NCI-H146 treated with DMSO at 0.1 percent for 48 hours (cell line): Measurements from ENCODE around the gene EVL.
"Not testable (repeated sequence)": the region's sequence is repeated elsewhere in the genome, so short reads cannot be mapped to it uniquely, and the experiment has no call there.

Experiments used
- DNase-seq: peaks from one replicate; lab custom pipeline; 2025; ENCODE audit not compliant: unreplicated experiment; lab: John Stamatoyannopoulos, UW

Gene EVL

DNA sequence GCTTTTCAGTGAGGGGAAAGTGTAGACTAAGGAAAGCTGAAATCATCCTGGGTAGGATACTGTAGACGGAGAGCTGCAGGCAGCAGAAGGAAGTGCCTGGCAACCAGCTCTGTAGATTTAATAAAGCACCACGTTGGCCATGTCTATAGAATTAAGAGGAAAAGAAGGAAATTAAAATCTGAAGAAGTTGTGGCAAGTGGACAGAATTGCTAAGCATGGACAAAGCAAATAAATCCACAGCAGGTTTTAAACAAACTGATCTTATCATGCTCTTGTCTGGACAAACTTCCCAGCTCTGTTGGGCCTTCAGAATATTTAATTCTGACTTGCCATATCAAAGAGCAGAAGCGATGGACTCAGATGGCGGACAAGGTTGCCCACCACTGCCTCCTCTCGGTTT, 27.2 kb upstream of the EVL start:
- DNase-seq, result no peak

DNA sequence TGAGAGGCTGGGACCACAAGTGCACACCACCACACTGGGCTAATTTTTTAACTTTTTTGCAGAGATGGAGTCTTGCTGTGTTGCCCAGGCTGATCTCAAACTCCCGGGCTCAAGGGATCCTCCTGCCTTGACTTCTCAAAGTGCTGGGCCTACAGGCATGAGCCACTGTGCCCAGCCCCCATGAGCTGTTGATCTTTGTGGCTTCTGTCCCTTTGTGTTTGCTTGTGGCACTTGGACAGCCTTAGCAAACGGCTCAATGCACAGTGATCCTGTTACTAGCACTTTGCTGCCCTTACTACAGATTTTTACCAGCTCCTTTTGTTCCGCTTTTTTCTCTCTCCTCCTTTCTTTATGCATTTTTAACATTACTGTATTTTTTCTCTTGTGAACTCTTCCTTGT, 25.3 kb upstream of the EVL start:
- no peak for DNase-seq

DNA sequence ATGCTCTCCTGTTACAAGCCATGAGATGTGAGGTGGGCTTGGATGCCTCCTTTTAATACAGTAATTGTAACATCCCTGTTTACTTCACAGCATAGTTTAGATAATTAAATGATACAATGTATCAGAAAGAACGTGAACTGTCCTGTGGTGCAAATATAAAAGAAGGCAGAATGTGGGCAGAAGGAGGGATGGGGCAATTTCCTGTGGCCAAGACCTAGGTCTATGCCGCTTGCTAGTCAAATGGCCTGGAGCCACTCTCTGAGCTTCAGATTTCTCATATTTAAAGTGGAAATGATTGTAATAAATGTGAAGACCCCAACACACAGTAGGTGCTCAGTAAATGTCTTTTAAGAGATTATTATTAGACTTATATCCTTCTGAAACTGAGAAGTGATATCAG, 24.0 kb upstream of the EVL start:
- no peak for DNase-seq

DNA sequence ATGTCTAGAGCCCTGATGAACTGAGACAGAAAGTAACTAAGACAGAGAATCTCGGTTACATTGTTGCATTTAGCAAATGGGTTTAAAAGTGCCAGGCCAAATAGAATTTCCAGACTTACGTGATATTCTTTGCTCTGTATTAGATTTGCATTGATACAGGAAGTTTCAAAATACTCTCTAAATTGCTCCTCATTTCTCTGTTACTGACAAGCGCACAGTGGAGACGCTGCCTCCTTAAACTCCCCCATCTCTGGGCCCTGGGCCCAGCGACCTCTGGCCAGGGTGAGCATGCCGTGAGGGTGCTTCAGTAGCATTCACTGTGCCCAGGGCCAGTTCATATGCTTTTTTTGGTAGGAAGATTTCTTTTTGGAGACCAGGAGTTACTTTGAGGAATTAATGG, 22.9 kb upstream of the EVL start:
- DNase-seq, result no peak

DNA sequence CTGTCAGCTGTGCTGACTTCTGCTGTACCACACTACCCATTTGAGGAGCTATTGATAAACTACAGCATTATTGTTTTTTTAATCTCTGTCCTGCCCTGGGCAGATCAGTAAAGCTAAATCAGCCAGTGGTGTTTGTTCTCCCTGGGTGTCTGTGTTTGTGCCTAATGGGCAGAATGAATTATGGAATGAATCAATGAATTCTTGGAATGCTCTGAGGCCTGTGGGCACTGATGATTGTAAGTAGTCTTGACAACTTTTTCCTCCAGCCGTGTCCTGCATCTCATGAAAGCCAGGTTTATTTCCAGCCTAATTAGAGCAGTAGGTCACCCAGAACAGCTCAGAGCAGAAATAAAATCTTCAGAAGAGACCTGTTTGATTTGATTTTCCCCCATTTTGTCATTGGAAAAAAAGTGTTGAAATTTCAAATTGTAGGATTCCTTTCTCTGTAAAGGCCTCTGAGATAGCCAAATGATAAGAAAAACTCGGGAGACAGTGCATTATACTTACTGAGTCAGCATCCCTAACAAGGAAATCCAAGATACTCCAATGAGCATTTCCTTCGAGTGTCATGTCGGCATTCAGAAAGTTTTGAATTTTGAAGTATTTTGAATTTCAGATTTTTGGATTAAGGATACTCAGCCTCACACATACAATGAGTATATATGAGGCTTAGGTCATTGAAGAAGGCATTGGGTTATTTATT, 19.4 kb upstream of the EVL start:
- DNase-seq, result no peak

DNA sequence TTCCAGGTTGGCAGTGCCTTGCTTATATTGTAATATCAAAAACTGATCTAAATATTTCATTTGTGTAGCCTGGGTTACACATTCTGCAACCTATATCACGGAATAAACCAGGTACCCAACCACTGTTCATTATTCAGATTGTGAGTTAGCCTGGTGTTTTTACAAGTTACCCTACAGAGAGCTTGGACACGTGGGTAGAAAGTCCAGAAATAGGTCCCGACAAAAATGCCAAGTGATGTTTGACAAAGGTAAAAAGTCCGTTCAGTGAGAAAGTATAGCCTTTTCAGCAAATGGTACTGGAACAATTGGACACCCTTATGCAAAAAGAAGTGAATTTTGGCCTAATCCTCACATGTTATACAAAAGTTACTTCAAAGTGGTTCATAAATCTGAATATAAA, 17.6 kb upstream of the EVL start:
- no peak for DNase-seq

DNA sequence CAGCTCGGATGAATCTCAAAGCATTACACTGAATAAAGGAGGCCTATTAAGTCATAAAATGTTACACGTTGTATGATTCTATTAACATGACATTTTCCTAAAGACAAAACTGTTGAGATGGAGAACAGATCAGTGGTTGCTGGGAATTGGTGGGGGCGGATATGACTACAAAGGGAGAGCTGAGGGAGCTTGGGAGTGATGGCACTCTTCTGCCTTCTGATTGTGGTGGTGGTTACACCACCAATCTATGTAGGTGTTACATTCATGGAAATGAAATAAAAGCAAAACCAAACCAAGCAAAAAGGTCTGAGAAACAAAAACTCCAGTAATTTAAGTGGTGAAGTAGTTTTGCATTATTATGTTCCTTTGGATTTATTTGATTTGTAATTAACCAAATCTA, 16.4 kb upstream of the EVL start:
- no peak for DNase-seq

DNA sequence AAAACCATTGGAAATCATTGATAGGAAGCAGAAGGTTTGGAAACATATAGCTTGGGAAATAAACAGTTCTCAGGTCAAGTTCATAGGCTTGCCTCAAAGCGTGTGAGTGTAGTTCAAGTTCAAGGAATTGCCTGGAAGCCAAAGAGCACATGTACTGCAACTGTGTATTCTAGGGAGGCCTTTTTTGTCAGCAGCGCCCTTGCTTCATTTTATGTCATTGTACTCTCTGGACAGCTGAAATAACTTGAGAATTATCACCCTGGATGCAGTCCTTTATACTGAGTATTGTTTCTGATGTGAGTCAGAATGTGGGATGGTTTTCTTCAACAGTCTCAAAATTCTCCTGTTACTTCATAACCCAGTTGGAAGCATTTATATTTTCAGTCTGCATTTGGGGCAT, 16.0 kb upstream of the EVL start:
- no peak for DNase-seq

DNA sequence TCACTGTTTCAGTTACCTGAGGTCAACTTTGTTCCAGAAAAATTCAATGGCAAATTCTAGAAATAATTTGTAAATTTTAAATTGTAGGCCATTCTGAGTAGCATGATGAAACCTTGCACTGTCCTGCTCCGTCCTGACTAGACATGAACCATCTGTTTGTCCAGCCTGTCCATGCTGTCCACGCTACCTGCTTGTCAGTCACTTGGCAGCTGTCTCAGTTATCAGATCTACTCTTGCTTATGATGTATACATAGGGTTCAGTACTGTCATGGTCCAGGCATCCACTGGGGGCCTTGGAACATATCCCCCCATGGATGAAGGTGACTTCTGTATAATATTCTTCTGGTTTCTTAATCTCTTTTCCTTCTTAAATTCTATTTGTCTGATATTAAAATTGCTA, 14.1 kb upstream of the EVL start:
- DNase-seq, result no peak

DNA sequence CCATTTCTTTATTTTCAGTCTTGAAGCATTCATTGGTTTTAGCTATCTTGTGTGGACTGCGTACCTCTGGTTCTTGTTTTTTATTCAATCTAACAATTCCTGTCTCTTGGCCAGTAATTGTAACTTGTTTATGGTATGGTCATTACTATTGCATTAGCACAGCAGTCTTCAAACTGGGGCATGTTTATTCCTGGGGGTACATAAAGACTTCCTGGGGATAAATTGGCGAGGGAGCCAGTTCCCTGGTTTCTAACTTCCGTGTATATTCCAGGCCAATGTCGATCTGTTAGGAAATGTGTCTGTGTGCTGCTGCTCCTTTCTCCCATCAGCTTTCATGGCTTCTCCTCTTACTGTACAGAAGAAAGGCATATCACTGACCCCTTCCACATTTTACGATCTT, 13.7 kb upstream of the EVL start:
- no peak for DNase-seq

DNA sequence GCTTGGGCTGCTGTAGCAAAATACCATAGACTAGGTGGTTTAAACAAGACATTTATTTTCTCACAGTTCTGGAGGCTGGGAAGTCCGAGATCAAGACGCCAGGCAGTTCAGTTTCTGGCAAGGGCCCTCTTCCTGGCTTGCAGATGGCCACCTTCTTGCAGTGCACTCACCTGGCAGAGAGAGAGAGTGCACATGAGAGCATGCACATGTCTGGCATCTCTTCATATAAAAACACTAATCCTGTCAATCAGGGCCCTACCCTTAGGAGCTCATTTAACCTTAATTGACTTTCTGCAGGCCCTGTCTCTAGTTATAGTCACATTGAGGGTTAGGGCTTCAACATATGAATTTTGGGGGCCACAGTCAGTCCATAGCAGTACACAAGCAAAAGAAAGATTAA, 12.4 kb upstream of the EVL start:
- DNase-seq, result no peak

DNA sequence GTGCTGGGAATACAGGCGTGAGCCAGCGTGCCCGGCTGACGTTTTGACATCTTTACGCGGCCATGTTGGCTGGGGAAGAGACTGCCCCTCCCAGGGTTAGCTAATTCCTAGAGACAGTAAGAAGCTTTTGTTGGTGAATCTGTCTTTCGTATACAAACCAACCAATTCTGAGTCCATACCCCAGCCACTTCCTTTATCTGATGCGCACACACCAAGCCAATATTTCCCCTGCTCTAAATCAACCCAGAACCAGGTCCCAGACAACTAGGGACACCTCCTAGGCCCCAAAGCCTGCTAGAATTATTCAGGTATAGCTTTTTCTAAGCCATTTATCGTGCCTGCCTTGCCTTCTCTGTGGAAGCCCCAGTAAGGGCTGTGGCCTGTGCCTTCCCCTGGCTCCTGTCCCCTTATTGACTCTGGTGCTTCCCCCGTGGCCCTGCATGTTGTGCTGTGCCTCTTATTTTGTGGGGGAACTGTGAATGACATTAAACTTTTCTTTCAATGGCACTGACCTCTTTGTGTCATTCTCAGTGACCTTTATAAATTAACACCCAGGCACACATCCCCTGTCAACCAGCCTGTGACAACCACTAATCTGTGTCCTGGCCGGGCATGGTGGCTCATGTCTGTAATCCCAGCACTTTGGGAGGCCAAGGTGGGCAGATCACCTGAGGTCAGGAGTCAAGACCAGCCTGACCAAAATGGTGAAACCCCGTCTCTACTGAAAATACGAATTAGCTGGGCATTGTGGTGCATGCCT, 10.7 kb upstream of the EVL start:
- no peak for DNase-seq

DNA sequence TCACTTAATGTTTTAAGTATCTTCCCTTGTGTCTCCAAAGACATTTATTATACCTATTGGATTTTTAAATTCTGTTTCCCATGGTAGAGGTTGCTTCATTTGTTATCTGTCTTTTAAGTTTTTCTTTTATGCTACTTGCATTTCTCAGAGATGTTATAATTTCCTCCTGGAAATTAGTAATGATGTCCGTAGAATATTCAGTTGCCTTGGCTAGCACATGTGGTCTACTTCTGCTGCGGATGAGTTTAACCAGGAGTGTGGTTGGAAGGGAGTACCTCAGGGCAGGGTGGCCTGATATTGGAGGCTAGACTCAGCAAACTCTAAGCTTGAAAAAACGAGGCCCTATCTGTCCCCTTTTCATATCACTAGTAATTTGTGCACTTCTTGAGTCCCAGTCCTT, 8.8 kb upstream of the EVL start:
- DNase-seq, result no peak

DNA sequence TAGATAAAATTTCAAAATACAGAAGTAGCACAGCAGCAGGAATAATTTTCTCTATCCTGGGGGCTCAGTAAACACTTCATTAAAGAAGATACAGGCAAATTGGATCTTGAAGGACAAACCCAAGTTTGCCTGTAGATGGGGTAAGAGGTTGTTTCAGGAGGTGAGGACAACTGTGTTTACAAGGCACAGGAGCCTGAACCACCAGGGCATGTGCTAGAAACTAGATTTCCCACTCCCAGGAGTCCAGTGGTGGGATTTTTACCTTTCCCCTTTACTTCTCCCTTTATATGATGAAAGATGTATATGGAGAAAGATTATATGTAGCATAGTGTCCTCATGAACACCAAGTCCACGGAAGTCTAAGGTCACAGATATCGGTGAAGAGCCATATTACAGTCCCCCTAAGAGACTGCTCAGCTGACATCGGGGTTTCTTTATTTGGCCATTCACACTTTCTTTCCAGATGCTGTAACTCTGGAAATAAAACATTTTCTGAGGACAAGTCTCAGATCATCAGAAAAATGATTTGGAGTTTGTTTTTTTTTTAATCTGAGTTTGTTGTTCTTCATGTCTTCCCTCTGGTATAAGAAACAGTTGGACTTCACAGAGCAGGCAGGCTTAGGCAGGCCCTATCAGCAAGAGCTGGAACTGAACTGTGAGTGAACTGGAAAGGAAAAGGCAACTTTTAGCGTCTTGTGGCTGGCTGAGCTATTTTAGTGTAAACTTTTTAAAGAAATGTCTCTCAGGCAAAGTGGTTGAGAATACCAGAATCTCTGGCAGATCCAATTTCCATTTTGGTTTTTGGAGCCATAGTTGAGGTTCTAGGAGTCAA, 8.0 kb upstream of the EVL start:
- DNase-seq, result no peak

DNA sequence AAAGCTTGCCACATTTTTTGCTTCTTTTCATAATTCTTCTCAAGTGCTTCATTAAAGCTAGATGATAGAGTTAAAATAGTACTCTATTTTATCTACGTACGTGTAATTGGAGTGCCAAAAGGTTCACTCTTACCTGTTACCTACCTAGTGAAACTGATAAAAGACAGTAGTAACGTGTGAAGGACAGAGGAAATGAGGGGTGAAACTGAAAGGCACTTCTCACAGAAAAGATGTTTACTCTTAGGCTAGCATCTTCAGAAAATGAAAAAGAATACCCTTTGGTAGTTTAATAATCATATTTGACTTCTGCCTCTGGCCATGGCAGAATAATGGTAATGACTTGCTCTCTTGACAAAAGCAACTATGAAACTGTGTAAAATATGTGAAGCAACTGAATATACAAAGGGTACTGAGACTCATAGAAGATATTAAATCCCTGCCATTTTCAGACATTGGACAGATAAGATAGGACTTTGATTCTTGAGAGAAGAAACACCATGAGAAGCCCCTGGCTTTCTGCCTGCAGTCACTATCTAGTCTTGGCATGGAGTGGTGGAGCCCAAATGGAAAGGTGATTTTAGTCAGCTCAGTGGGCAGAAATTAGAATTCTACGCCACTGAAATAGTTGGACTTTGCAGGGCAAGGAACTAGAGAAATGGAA, 6.3 kb upstream of the EVL start:
- DNase-seq, result no peak

DNA sequence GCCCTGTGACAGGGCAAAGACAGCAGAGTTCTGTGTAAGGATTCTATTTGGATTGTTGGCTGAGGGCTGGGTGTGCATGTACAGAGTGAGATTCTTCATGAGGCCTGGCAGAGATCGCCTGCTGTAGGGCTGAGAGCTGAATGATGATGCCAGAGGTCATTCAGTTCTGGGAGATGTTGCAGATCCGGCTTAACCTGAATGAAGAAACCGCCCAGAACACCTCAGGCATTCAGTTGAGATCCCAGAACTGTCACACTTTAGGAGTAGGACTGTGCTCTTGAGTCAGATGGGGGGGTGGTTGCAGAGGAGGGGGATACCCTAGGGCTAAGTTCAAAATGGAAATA, 5.8 kb upstream of the EVL start:
- DNase-seq, result no peak

DNA sequence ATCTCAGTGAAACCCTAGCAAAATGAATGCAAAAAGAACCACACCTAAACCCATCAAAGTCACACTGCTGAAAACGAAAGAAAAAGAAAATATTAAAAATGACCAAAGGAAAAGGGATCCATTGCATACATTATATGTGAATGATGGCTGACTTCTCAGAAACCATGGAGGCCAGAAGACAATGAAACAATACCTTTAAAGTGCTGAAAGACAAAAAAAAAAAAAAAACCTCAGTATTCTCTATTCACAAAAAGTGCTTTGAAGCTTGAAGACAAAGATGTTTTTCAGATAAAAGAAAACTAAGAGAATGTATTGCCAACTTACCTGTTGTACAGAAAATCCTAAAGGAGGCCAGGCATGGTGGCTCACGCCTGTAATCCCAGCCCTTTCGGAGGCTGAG, 4.5 kb upstream of the EVL start:
- DNase-seq, result no peak

DNA sequence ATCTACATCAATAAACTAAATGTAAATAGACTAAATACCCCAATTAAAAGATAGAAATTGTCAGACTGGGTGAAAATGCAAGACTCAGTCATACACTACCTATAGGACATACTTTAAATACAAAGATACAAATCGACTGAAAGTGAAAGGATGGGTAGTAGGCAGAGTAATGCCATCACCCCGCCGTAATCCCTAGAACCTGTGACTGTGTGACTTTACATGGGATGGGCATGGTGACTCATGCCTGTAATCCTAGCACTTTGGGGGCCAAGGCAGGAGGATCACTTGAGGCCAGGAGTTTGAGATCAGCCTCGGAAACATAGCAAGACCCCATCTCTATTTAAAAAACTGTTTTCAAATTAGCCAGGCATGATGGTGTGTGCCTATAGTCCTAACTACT, 2.6 kb upstream of the EVL start:
- no peak for DNase-seq

DNA sequence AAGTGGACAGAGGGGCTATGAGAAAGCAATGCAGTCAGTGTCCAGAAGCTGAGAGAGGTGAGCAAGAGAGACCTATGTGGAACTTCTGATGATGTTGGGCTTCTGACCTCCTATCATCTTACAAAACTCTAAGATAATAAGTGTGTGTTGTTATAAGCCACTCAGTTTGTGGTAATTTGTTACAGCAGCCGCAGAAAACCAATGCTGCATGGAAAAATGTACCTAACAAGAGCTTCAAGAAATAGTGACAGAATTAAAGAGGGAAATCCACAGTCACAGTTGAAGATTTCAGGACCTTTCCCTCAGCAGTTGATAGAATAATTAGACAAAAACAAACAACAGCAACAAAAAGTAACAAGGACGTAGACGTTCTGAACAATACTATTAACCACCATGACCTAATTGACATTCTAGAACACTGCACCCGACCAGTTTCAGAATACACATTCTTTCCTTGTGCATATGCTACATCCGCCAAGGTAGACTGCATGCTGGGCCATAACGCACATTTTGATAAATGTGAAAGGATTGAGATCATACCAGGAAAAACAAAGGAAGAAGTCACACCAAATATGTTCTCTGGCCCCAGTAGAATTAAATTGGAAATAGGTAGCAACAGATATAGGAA, 1.8 kb upstream of the EVL start:
- no peak for DNase-seq

DNA sequence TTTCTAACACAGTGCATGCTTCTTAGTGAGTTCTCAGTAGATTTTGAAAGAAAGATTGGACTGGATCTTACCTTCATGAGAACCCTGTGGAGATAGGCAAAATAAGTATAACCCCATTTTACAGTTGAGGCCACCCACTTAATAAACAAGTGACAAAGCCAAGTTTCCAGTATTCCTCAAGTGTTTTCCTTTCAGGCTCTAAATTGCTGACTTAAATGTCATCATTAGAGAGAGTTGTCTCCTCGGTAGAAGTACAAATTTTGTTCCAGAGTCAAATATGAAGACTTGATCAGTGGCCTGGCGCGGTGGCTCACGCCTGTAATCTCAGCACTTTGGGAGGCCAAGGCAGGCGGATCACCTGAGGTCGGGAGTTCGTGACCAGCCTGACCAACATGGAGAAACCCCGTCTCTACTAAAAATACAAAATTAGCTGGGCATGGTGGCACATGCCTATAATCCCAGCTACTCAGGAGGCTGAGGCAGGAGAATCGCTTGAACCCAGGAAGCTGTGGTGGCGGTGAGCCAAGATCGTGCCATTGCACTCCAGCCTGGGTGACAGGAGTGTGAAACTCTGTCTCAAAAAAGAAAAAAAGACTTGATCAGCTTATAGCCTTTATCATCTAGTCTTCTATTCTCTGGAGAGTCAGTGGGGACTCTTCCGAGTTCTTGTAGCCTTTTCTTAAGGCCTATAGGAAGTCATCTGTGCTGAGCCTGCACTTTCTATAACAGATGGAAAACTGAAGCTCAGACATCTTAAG, 708 bp upstream of the EVL start:
- DNase-seq, result not testable (repeated sequence)
